RWPE2 (cell line): Measurements from ENCODE around the gene SYT4.

Experiments used
- ATAC-seq: fragments of 200-7000 bp; cut with Tn5 transposase; 3 replicates; pipeline ENCODE4 v1.9.1; 2021; ENCODE audit warnings: low read depth
- DNase-seq: peaks from one replicate; pipeline ENCODE4 v3.0.0-alpha.2; 2020; ENCODE audit warnings: low spot score
- H3K27ac ChIP-seq: fragments of 450-650 bp; 2 replicates; pipeline ENCODE4 v1.5.1; 2017; ENCODE audit warnings: mild to moderate bottlenecking; ENCODE audit not compliant: poor library complexity, severe bottlenecking
- H3K27me3 ChIP-seq: fragments of 250-450 bp; sonication (Bioruptor Pico); 2 replicates; pipeline ENCODE4 v1.5.1; 2021; ENCODE audit warnings: mild to moderate bottlenecking, moderate library complexity; ENCODE audit not compliant: insufficient read depth, poor library complexity, severe bottlenecking
- H3K36me3 ChIP-seq: fragments of 250-450 bp; sonication (Bioruptor Pico); 2 replicates; pipeline ENCODE4 v1.5.1; 2020; ENCODE audit warnings: low read depth, mild to moderate bottlenecking, moderate library complexity
- H3K4me1 ChIP-seq: fragments of 250-450 bp; sonication (Bioruptor Pico); 2 replicates; pipeline ENCODE4 v1.5.1; 2021; ENCODE audit warnings: mild to moderate bottlenecking, moderate library complexity; ENCODE audit not compliant: insufficient read depth, poor library complexity, severe bottlenecking
- H3K4me3 ChIP-seq: fragments of 250-450 bp; sonication (Bioruptor Pico); 2 replicates; pipeline ENCODE4 v1.5.1; 2021; ENCODE audit warnings: mild to moderate bottlenecking, moderate library complexity; ENCODE audit not compliant: severe bottlenecking
- H3K9me3 ChIP-seq: fragments of 250-450 bp; sonication (Bioruptor Pico); 2 replicates; pipeline ENCODE4 v1.5.1; 2021; ENCODE audit warnings: mild to moderate bottlenecking, moderate library complexity; ENCODE audit not compliant: severe bottlenecking
- CTCF ChIP-seq: fragments of 450-650 bp; IDR thresholded peaks from one replicate; pipeline ENCODE4 v1.5.1; 2017; ENCODE audit warnings: mild to moderate bottlenecking, moderate library complexity; ENCODE audit not compliant: poor library complexity, severe bottlenecking

The SYT4 gene

GRCh38 chr18:43277164-43277600 is at the start of gene SYT4:
SYT4 (minus strand) TSS chr18:43277490; CDS start chr18:43277281, 209 bp downstream.
- Histone ChIP-seq H3K27me3 (peaks cover 13% of the 10 kb centered on the region), H3K36me3 (no peaks in the 10 kb centered on the region), H3K27ac (no peak within 1 kb of the TSS), H3K9me3 (no peaks in the 10 kb centered on the region), H3K4me3 (no peak within 1 kb of the TSS), H3K4me1 (no peaks in the 10 kb centered on the region)
- peak; percentile 60; the same call in 2 of the 3 replicates for ATAC-seq
- no peak for TF ChIP-seq CTCF
- DNase-seq, result peak; percentile 29

GRCh38 chr18:43322132-43322531 is 44.8 kb upstream of the SYT4 start:
- Histone ChIP-seq H3K9me3 (no peaks in the 10 kb centered on the region), H3K27ac (no peak overlapping the region), H3K27me3 (no peaks in the 10 kb centered on the region), H3K4me1 (no peaks in the 10 kb centered on the region), H3K36me3 (no peaks in the 10 kb centered on the region), H3K4me3 (no peak overlapping the region)
- TF ChIP-seq CTCF, result no peak
- DNase-seq (no peak), ATAC-seq (no peak)

GRCh38 chr18:43314941-43315340 is 37.7 kb upstream of the SYT4 start:
- ATAC-seq (no peak), DNase-seq (no peak)
- H3K4me1 ChIP-seq, result no peaks in the 10 kb centered on the region
- TF ChIP-seq CTCF, result no peak
- no peaks in the 10 kb centered on the region for H3K9me3 ChIP-seq
- no peaks in the 10 kb centered on the region for H3K36me3 ChIP-seq
- H3K4me3 ChIP-seq, result no peak overlapping the region
- H3K27me3 ChIP-seq, result no peaks in the 10 kb centered on the region
- no peak overlapping the region for H3K27ac ChIP-seq

- Histone ChIP-seq H3K27me3 (no peaks in the 10 kb centered on the region), H3K4me1 (no peaks in the 10 kb centered on the region), H3K4me3 (no peak overlapping the region), H3K27ac (no peak overlapping the region), H3K9me3 (no peaks in the 10 kb centered on the region), H3K36me3 (no peaks in the 10 kb centered on the region)
- DNase-seq (no peak), ATAC-seq (peak; percentile 88)
- TF ChIP-seq CTCF, result no peak
These were observed 35.6 kb upstream of the SYT4 start for GRCh38 chr18:43312891-43313290.

GRCh38 chr18:43310239-43310638 is 32.9 kb upstream of the SYT4 start:
- H3K4me3 ChIP-seq, result no peak overlapping the region
- no peaks in the 10 kb centered on the region for H3K36me3 ChIP-seq
- no peak for TF ChIP-seq CTCF
- no peaks in the 10 kb centered on the region for H3K27me3 ChIP-seq
- H3K27ac ChIP-seq, result no peak overlapping the region
- ATAC-seq (no peak), DNase-seq (no peak)
- no peaks in the 10 kb centered on the region for H3K4me1 ChIP-seq
- no peaks in the 10 kb centered on the region for H3K9me3 ChIP-seq
